ENCODE data around the gene SEMA5B.

SEMA5B gene

GRCh38 chr3:123046262-123047061 lies 18.9 kb upstream of the SEMA5B start:
- Histone ChIP-seq H3K4me1 (ENCODE audit: control insufficient read depth, insufficient read depth, low read length) (no peaks in the 10 kb centered on the region), H3K36me3 (ENCODE audit: control insufficient read depth in 2 of 2, insufficient read depth in 1 of 2, low read length in 2 of 2) (no peaks in the 10 kb centered on the region), H3K27ac (ENCODE audit: extremely low read depth, low read depth, low read length) (no peak overlapping the region), H3K9me3 (ENCODE audit: control insufficient read depth, insufficient read depth, low read depth, low read length) (no peaks in the 10 kb centered on the region), H3K4me3 (ENCODE audit: low read depth, low read length) (no peak overlapping the region)
- ChIA-PET CTCF (no interaction called here), POLR2A (no interaction called here)
- TF ChIP-seq ZNF658 (tag by site-specific recombination; IDR thresholded peaks at IDR 0.05) (no peak), ZNF555 (tag by site-specific recombination; conservative IDR thresholded peaks at IDR 0.05) (no peak), ZNF580 (tag by site-specific recombination; IDR thresholded peaks at IDR 0.05) (no peak), ZFP37 (tag by site-specific recombination; IDR thresholded peaks at IDR 0.05) (no peak)

- no peaks in the 10 kb centered on the region for H3K36me3 ChIP-seq (ENCODE audit: control insufficient read depth in 2 of 2, insufficient read depth in 1 of 2, low read length in 2 of 2)
- no peak overlapping the region for H3K4me3 ChIP-seq (ENCODE audit: low read depth, low read length)
- H3K27ac ChIP-seq (ENCODE audit: extremely low read depth, low read depth, low read length) = no peak overlapping the region
- no peaks in the 10 kb centered on the region for H3K4me1 ChIP-seq (ENCODE audit: control insufficient read depth, insufficient read depth, low read length)
- CTCF ChIA-PET = no interaction called here
- POLR2A ChIA-PET = no interaction called here
- H3K9me3 ChIP-seq (ENCODE audit: control insufficient read depth, insufficient read depth, low read depth, low read length) = no peaks in the 10 kb centered on the region
- no peak for TF ChIP-seq ZNF335 (tag by site-specific recombination; conservative IDR thresholded peaks at IDR 0.05)
- TF ChIP-seq ZNF146 (tag by site-specific recombination; IDR thresholded peaks at IDR 0.05) = no peak
- TF ChIP-seq ZNF529 (tag by site-specific recombination; IDR thresholded peaks at IDR 0.05; ENCODE audit: insufficient replicate concordance) = no peak
- TF ChIP-seq ZNF639 (tag by site-specific recombination; IDR thresholded peaks at IDR 0.05) = no peak
- no peak for TF ChIP-seq ZIC2 (tag by site-specific recombination; IDR thresholded peaks at IDR 0.05)
- no peak for TF ChIP-seq ZFP69B (tag by site-specific recombination; IDR thresholded peaks at IDR 0.05)
- TF ChIP-seq GLI2 (tag by site-specific recombination; IDR thresholded peaks at IDR 0.05; ENCODE audit: borderline replicate concordance, low read depth) = no peak
- TF ChIP-seq ZNF423 (tag by site-specific recombination; IDR thresholded peaks at IDR 0.05) = no peak
Observed at GRCh38 chr3:123044981-123045763, 17.6 kb upstream of the SEMA5B start.

GRCh38 chr3:123042413-123042812 lies 14.8 kb upstream of the SEMA5B start:
- TF ChIP-seq ZNF76 (tag by site-specific recombination; IDR thresholded peaks at IDR 0.05; ENCODE audit: borderline replicate concordance, low read depth) (no peak), ZNF777 (tag by site-specific recombination; IDR thresholded peaks at IDR 0.05; ENCODE audit: borderline replicate concordance) (no peak)
- no peaks in the 10 kb centered on the region for H3K4me1 ChIP-seq (ENCODE audit: control insufficient read depth, insufficient read depth, low read length)
- no peaks in the 10 kb centered on the region for H3K9me3 ChIP-seq (ENCODE audit: control insufficient read depth, insufficient read depth, low read depth, low read length)
- H3K27ac ChIP-seq (ENCODE audit: extremely low read depth, low read depth, low read length) = no peak overlapping the region
- no peak overlapping the region for H3K4me3 ChIP-seq (ENCODE audit: low read depth, low read length)
- ChIA-PET CTCF (no interaction called here), POLR2A (no interaction called here)
- H3K36me3 ChIP-seq (ENCODE audit: control insufficient read depth in 2 of 2, insufficient read depth in 1 of 2, low read length in 2 of 2) = no peaks in the 10 kb centered on the region

- TF ChIP-seq SCRT2 (tag by site-specific recombination; IDR thresholded peaks at IDR 0.05) = peak; percentile 51; the same call in 1 of the 2 replicates
- no peak for TF ChIP-seq ZNF791 (tag by site-specific recombination; IDR thresholded peaks at IDR 0.05)
- no peak for TF ChIP-seq ZNF514 (tag by site-specific recombination; IDR thresholded peaks at IDR 0.05)
- TF ChIP-seq GLI4 (tag by site-specific recombination; IDR thresholded peaks at IDR 0.05) = no peak
- TF ChIP-seq ZNF626 (tag by site-specific recombination; IDR thresholded peaks at IDR 0.05) = no peak
- no peak overlapping the region for H3K4me3 ChIP-seq (ENCODE audit: low read depth, low read length)
- no peak overlapping the region for H3K27ac ChIP-seq (ENCODE audit: extremely low read depth, low read depth, low read length)
- CTCF ChIA-PET = interaction anchor here (0.7 to 1.3 kb wide), 2 partner anchors 11 to 18 kb away, joined by 3 read pairs; no protein-coding TSS in a partner anchor
- no peaks in the 10 kb centered on the region for H3K4me1 ChIP-seq (ENCODE audit: control insufficient read depth, insufficient read depth, low read length)
- H3K36me3 ChIP-seq (ENCODE audit: control insufficient read depth in 2 of 2, insufficient read depth in 1 of 2, low read length in 2 of 2) = no peaks in the 10 kb centered on the region
- H3K9me3 ChIP-seq (ENCODE audit: control insufficient read depth, insufficient read depth, low read depth, low read length) = no peaks in the 10 kb centered on the region
- POLR2A ChIA-PET = no interaction called here
Observed at GRCh38 chr3:123039178-123039577, 11.6 kb upstream of the SEMA5B start.

All from HEK293 (cell line).